Upper lobe of left lung (tissue), 6 donors: ENCODE measurements around the gene G0S2. TPM values are rescaled to one million over a fixed set of nuclear protein-coding genes. Genes with fewer than 3 reads are reported as not detected.

Source experiments
- ATAC-seq, 2 donors: fragments of 200-7000 bp; cut with Tn5 transposase; one replicate each; pipeline ENCODE4 v1.9.1; 2022; ENCODE audit warnings: mild to moderate bottlenecking in 2 of 2, moderate library complexity in 2 of 2; ENCODE audit not compliant: low FRiP score in 2 of 2
- DNase-seq, 2 donors: peaks; one replicate each; pipeline ENCODE4 v3.0.0-alpha.2; 2019 to 2020
- H3K27ac ChIP-seq, 4 donors: fragments of 200-600 bp; sonication (generic); one replicate each; pipeline ENCODE4 v1.5.1; 2016 to 2019
- H3K27me3 ChIP-seq, 4 donors: fragments of 200-600 bp; sonication (generic); one replicate each; pipeline ENCODE4 v1.5.1; 2017 to 2019
- H3K36me3 ChIP-seq, 4 donors: fragments of 200-600 bp; sonication (generic); one replicate each; pipeline ENCODE4 v1.5.1; 2016 to 2019
- H3K4me1 ChIP-seq, 4 donors: fragments of 200-600 bp; sonication (generic); one replicate each; pipeline ENCODE4 v1.5.1; 2018 to 2019
- H3K4me3 ChIP-seq, 4 donors: fragments of 200-600 bp; sonication (generic); one replicate each; pipeline ENCODE4 v1.5.1; 2017 to 2019; ENCODE audit warnings: mild to moderate bottlenecking in 2 of 4, moderate library complexity in 1 of 4
- H3K9me3 ChIP-seq, 4 donors: fragments of 200-600 bp; sonication (generic); one replicate each; pipeline ENCODE4 v1.5.1; 2018 to 2019
- EP300 ChIP-seq, 4 donors: sonication (generic); formaldehyde crosslinking; IDR thresholded peaks; one replicate each; pipeline ENCODE4 v1.5.1; 2017; ENCODE audit warnings: antibody characterized with exemption in 4 of 4, control low read depth in 2 of 4
- POLR2A ChIP-seq, 4 donors: fragments of 450-650 bp; IDR thresholded peaks; one replicate each; pipeline ENCODE4 v1.5.1; 2016 to 2017; ENCODE audit warnings: antibody characterized with exemption in 4 of 4, mild to moderate bottlenecking in 2 of 4
- POLR2AphosphoS5 ChIP-seq, 2 donors: sonication (generic); formaldehyde crosslinking; IDR thresholded peaks; one replicate each; pipeline ENCODE4 v1.5.1; 2017; ENCODE audit warnings: antibody characterized with exemption in 2 of 2
- WGBS, 2 donors: methylation state at CpG; one replicate each; pipeline ENCODE4 v1.1.5; 2017 to 2018; 5-methylcytosine and 5-hydroxymethylcytosine counted together
- total RNA-seq, 6 donors: library from RNA; depleted of rRNA in 4 of 6; stranded (reverse); fragments of >200 nt in 4 of 6; gene quantifications; one replicate each; pipeline versions ENCODE4 v1.1.0 to v1.2.1, GENCODE V29; 2016 to 2021
- TF ChIP-seq, protein P1 (sequence below), 6 experiments: fragments of 450-650 bp in 4 of 6; fragments of 200-600 bp in 2 of 6; sonication (generic) in 2 of 6; IDR thresholded peaks; one replicate each; pipeline ENCODE4 v1.5.1; 2016 to 2019; ENCODE audit warnings: antibody characterized with exemption in 6 of 6
- donor health status: DM: no; HTN: no; CAD: no; lungs with moderate emphysema.
- donor health status: DM: no; HTN: yes; CAD: no; lungs with severe emphysema.

Gene G0S2
- total RNA-seq, 6 donors from 2014 or later: 14.4 to 108 (median 46.0) TPM

DNA sequence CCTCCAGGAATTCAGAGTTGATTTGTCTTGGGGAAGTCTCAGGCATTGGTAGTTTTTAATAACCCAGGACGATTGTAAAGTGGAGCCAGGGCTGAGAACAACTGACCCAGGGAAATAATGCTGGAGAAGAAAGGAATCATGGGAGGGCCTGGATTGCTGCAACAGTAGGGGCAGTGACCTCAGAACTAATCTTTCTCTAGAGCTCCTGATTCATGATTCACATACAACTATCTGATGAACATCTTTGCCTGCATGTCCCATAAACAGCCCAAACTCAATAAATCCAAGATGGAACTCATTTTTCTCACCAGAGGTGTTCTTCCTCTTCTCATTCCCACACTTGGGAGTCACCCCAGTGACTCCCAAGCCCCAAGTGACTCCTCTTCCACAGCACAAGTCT, 8.1 kb upstream of the G0S2 start:
- no peak for TF ChIP-seq POLR2AphosphoS5 (IDR thresholded peaks at IDR 0.05)
- no peak for TF ChIP-seq POLR2A (IDR thresholded peaks at IDR 0.05)
- no peak for TF ChIP-seq EP300 (IDR thresholded peaks at IDR 0.05)
- TF ChIP-seq, protein P1, sequence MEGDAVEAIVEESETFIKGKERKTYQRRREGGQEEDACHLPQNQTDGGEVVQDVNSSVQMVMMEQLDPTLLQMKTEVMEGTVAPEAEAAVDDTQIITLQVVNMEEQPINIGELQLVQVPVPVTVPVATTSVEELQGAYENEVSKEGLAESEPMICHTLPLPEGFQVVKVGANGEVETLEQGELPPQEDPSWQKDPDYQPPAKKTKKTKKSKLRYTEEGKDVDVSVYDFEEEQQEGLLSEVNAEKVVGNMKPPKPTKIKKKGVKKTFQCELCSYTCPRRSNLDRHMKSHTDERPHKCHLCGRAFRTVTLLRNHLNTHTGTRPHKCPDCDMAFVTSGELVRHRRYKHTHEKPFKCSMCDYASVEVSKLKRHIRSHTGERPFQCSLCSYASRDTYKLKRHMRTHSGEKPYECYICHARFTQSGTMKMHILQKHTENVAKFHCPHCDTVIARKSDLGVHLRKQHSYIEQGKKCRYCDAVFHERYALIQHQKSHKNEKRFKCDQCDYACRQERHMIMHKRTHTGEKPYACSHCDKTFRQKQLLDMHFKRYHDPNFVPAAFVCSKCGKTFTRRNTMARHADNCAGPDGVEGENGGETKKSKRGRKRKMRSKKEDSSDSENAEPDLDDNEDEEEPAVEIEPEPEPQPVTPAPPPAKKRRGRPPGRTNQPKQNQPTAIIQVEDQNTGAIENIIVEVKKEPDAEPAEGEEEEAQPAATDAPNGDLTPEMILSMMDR (IDR thresholded peaks at IDR 0.05): no peak
- Histone ChIP-seq H3K27ac (no peak overlapping the region), H3K4me1 (no peaks in the 10 kb centered on the region), H3K4me3 (no peak overlapping the region), H3K9me3 (no peaks in the 10 kb centered on the region), H3K27me3 (no peaks in the 10 kb centered on the region), H3K36me3 (no peaks in the 10 kb centered on the region)
- WGBS, 2 donors: 76 to 93% methylated on average over 1 of the region's 1 CpG
- ATAC-seq (no peak), DNase-seq (no peak)

- WGBS, 2 donors: 85 to 87% methylated on average over 4 of the region's 4 CpGs
- Histone ChIP-seq H3K4me3 (no peak overlapping the region), H3K27me3 (no peaks in the 10 kb centered on the region), H3K36me3 (no peaks in the 10 kb centered on the region), H3K4me1 (no peaks in the 10 kb centered on the region), H3K27ac (no peak overlapping the region), H3K9me3 (no peaks in the 10 kb centered on the region)
- TF ChIP-seq, protein P1 (IDR thresholded peaks at IDR 0.05): no peak
- no peak for TF ChIP-seq POLR2A (IDR thresholded peaks at IDR 0.05)
- TF ChIP-seq POLR2AphosphoS5 (IDR thresholded peaks at IDR 0.05): no peak
- no peak for TF ChIP-seq EP300 (IDR thresholded peaks at IDR 0.05)
- DNase-seq: no peak
- no peak for ATAC-seq
Measured at GRCh38 chr1:209667708-209668107, 7.5 kb upstream of the G0S2 start.

DNA sequence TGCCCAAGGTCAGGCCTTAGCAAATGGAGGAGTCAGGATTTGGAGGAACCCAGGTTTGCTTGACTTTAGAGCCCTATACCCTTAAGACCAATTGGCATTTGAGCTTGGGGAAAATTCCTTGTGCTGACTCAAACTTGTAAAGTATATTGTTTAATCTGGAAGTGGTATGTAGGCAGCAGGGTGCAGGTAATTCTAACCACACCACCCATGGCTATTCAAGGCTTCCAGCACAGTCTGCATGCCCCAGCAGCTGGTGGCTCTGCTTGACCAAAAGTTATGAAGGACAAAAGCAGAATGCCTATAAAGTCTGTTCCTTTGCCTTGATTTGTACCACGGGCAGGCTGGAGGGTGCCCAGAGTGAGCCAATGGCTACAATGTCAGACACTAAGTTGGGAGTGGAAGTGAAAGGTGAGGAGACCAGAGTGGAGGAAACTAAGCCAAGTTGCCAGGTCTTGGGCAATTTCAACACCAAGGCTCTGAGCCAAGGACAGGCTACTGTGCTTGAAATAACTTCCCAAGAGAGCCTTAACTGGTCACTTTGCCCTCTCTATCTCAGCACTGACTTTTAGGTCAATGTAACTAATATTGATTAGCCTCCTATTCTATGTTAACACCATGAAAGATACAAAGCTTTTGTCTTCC, 4.7 kb upstream of the G0S2 start:
- H3K27ac ChIP-seq: no peak overlapping the region
- no peaks in the 10 kb centered on the region for H3K36me3 ChIP-seq
- DNase-seq: no peak
- H3K4me3 ChIP-seq: no peak overlapping the region
- no peak for TF ChIP-seq POLR2A (IDR thresholded peaks at IDR 0.05)
- TF ChIP-seq POLR2AphosphoS5 (IDR thresholded peaks at IDR 0.05): no peak
- no peak for TF ChIP-seq EP300 (IDR thresholded peaks at IDR 0.05)
- TF ChIP-seq, protein P1 (IDR thresholded peaks at IDR 0.05): no peak
- H3K27me3 ChIP-seq: no peaks in the 10 kb centered on the region
- no peaks in the 10 kb centered on the region for H3K9me3 ChIP-seq
- peaks cover 12 to 28% (median 18%) of the 10 kb centered on the region in 4 donors for H3K4me1 ChIP-seq
- no peak for ATAC-seq
- 77 to 83% methylated on average over 1 of the region's 1 CpG for WGBS, 2 donors

DNA sequence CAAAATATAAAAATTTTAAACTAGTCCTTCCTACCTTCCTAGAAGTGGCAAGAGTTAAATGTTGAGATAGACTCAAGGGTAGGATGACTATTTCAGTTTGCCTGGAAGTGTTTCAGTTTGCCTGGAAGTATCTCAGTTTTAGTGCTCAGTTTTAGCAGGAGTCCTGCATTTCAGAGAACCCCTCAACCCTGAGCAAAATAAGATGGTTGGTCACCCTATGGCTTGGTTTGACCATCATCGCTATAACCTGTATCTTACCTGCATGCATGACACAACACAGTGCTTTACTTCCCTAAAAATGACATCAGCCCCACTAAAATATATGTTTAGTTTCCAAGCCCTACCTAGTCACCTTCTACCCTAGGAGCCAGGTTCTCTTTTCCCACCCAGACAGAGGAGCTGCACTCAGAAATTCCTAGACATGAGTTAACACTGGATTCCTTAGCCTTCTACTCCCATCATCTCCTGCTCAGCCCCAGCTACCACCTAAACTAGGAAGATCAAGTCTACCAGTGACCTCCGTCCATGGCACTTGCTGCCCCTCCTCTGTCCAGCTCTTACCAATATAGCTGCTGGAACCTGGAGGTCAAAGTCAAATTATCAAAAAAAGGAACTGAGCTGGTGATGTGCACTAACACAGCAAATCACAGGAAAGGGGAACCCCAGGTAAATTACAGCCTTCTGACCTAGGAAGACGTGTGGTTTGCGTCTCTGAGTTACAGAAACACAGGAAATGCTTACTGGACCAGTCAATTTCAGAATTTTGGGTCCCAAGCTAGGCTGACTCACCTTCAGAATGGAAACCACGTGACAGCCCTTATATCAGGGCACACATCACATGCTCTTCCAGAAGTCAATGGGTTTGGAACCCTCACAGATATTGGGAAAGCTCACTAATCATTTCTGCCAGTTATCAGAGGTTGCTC, 2.2 kb upstream of the G0S2 start:
- Histone ChIP-seq H3K4me3 (no peak overlapping the region), H3K27ac (peak overlapping the region; percentile 8 to 80 (median 72))
- 51 to 58% methylated on average over 5 of the region's 5 CpGs for WGBS, 2 donors

More for the DNA sequence above, 2.2 kb upstream of the G0S2 start:
- Histone ChIP-seq H3K9me3 (no peaks in the 10 kb centered on the region), H3K27me3 (no peaks in the 10 kb centered on the region), H3K4me1 (peaks cover 12 to 33% (median 23%) of the 10 kb centered on the region in 4 donors), H3K36me3 (no peaks in the 10 kb centered on the region)
- ATAC-seq (no peak), DNase-seq (no peak)
- TF ChIP-seq, protein P1 (IDR thresholded peaks at IDR 0.05): no peak
- TF ChIP-seq POLR2AphosphoS5 (IDR thresholded peaks at IDR 0.05): peak; percentile 30 to 56
